HepG2 (cell line): ENCODE data around the gene MEX3A. TPM values are rescaled to one million over a fixed set of nuclear protein-coding genes. Genes with fewer than 3 reads are reported as not detected.

Experiments used
- AGO1 ChIP-seq: fragments of 200-400 bp; formaldehyde crosslinking; IDR thresholded peaks from 2 replicates; pipeline ENCODE4 v1.6.1; 2017; ENCODE audit warnings: mild to moderate bottlenecking, low read depth, low read length, moderate library complexity; ENCODE audit not compliant: poor library complexity, severe bottlenecking
- ATAD3A ChIP-seq: sonication (generic); formaldehyde crosslinking; IDR thresholded peaks from 2 replicates; pipeline ENCODE4 v1.4.0; 2020; ENCODE audit warnings: missing genetic modification reagents
- CHCHD3 ChIP-seq: sonication (generic); formaldehyde crosslinking; IDR thresholded peaks from 2 replicates; pipeline ENCODE4 v1.8.0; 2022; ENCODE audit warnings: mild to moderate bottlenecking, missing genetic modification reagents, moderate library complexity
- CSRNP2 ChIP-seq: sonication (generic); formaldehyde crosslinking; conservative IDR thresholded peaks from 2 replicates; pipeline ENCODE4 v1.8.0; 2022; ENCODE audit warnings: low read depth, missing genetic modification reagents
- DRAP1 ChIP-seq: IDR thresholded peaks from 2 replicates; pipeline ENCODE4 v1.6.1; 2016; ENCODE audit warnings: missing genetic modification reagents, missing compliant biosample characterization
- GRHL1 ChIP-seq: sonication (generic); formaldehyde crosslinking; conservative IDR thresholded peaks from 2 replicates; pipeline ENCODE4 v1.8.0; 2022; ENCODE audit warnings: missing genetic modification reagents
- KDM1A ChIP-seq: IDR thresholded peaks from 2 replicates; pipeline ENCODE4 v1.6.1; 2016; ENCODE audit warnings: missing compliant biosample characterization
- MZF1 ChIP-seq: sonication (generic); formaldehyde crosslinking; IDR thresholded peaks from 2 replicates; pipeline ENCODE4 v1.8.1; 2023; ENCODE audit warnings: mild to moderate bottlenecking, missing genetic modification reagents, borderline replicate concordance
- REPIN1 ChIP-seq: sonication (generic); formaldehyde crosslinking; IDR thresholded peaks from 2 replicates; pipeline ENCODE4 v1.8.0; 2022; ENCODE audit warnings: missing genetic modification reagents, low read depth, mild to moderate bottlenecking, borderline replicate concordance
- SMAD9 ChIP-seq: sonication (generic); formaldehyde crosslinking; IDR thresholded peaks from 2 replicates; pipeline ENCODE4 v1.5.1; 2020; ENCODE audit warnings: mild to moderate bottlenecking, missing genetic modification reagents
- TEAD2 ChIP-seq: sonication (generic); formaldehyde crosslinking; IDR thresholded peaks from 2 replicates; pipeline ENCODE4 v1.9.0; 2021; ENCODE audit warnings: missing genetic modification reagents
- TFAP4 ChIP-seq: sonication (generic); IDR thresholded peaks from 2 replicates; pipeline ENCODE4 v1.6.1; 2016; ENCODE audit warnings: low read depth, borderline replicate concordance
- ZFP90 ChIP-seq: sonication (generic); formaldehyde crosslinking; IDR thresholded peaks from 2 replicates; pipeline ENCODE4 v1.8.0; 2022; ENCODE audit warnings: missing genetic modification reagents, mild to moderate bottlenecking, inconsistent platforms, borderline replicate concordance
- ZKSCAN1 ChIP-seq: fragments of 150-350 bp; IDR thresholded peaks from 2 replicates; pipeline ENCODE4 v1.6.1; 2014; ENCODE audit warnings: low read length
- ZMYM4 ChIP-seq: sonication (generic); formaldehyde crosslinking; IDR thresholded peaks from 2 replicates; pipeline ENCODE4 v1.8.1; 2023; ENCODE audit warnings: mild to moderate bottlenecking, missing genetic modification reagents
- ZNF274 ChIP-seq: sonication (generic); formaldehyde crosslinking; IDR thresholded peaks from 2 replicates; pipeline ENCODE4 v1.5.1; 2020; ENCODE audit warnings: mild to moderate bottlenecking, missing genetic modification reagents
- ZNF550 ChIP-seq: sonication (generic); formaldehyde crosslinking; IDR thresholded peaks from 2 replicates; pipeline ENCODE4 v1.4.0; 2020; ENCODE audit warnings: mild to moderate bottlenecking, missing genetic modification reagents, borderline replicate concordance
- ZNF609 ChIP-seq: sonication (generic); formaldehyde crosslinking; IDR thresholded peaks from 2 replicates; pipeline ENCODE4 v1.4.0; 2020; ENCODE audit warnings: mild to moderate bottlenecking, missing genetic modification reagents, borderline replicate concordance
- ZNF674 ChIP-seq: sonication (generic); formaldehyde crosslinking; IDR thresholded peaks from 2 replicates; pipeline ENCODE4 v1.5.0; 2020; ENCODE audit warnings: low read depth, mild to moderate bottlenecking, missing genetic modification reagents
- polyA plus RNA-seq, 8 experiments: library from polyadenylated mRNA; depleted of rRNA in 3 of 8; stranded (reverse) in 7 of 8; unstranded in 1 of 8; fragments of >200 nt; fragmentation: Illumina TruSeq in 4 of 8; extraction: Trizol in 4 of 8; gene quantifications; 2 replicates each; pipeline versions ENCODE4 v1.2.1 to v1.2.3, GENCODE V29; 2011 to 2016; ENCODE audit warnings: low read depth in 4 of 8, missing spikeins in 1 of 8, mixed read lengths in 1 of 8; ENCODE audit not compliant: insufficient read depth in 1 of 8
- total RNA-seq, 5 experiments: library from RNA; depleted of rRNA; stranded (reverse); fragments of >200 nt; fragmentation: Illumina TruSeq; extraction: Trizol; gene quantifications; 2 replicates each; pipeline ENCODE4 v1.2.3, GENCODE V29; 2016; ENCODE audit warnings: low read depth in 1 of 5

MEX3A gene
- total and polyA plus RNA-seq, 2 of the 13 experiments (the other 11 are each of a cell fraction or from before 2014, with no cell fraction given) = 7.6 to 9.1 TPM

- TF ChIP-seq GRHL1 (CRISPR knock-in tag) = no peak
- no peak for TF ChIP-seq KDM1A
- TF ChIP-seq DRAP1 (CRISPR knock-in tag) = no peak
- no peak for TF ChIP-seq ZNF609 (CRISPR knock-in tag)
- no peak for TF ChIP-seq CSRNP2 (CRISPR knock-in tag)
- no peak for TF ChIP-seq REPIN1 (CRISPR knock-in tag)
- TF ChIP-seq ATAD3A (CRISPR knock-in tag) = no peak
- no peak for TF ChIP-seq TFAP4
- TF ChIP-seq ZMYM4 = 0 out of 2 replicates have a peak, but pooled peaks have one; percentile 12
- TF ChIP-seq AGO1 = no peak
- no peak for TF ChIP-seq TEAD2 (CRISPR knock-in tag)
- TF ChIP-seq ZNF550 (CRISPR knock-in tag) = no peak
- no peak for TF ChIP-seq MZF1 (CRISPR knock-in tag)
- peak; percentile 13; the same call in 1 of the 2 replicates for TF ChIP-seq ZFP90 (CRISPR knock-in tag)
- TF ChIP-seq ZNF674 (CRISPR knock-in tag) = no peak
- TF ChIP-seq ZKSCAN1 = no peak
- no peak for TF ChIP-seq SMAD9 (CRISPR knock-in tag)
- TF ChIP-seq CHCHD3 = no peak
- no peak; the same call in 1 of the 2 replicates for TF ChIP-seq ZNF274
Observed at GRCh38 chr1:156052862-156053767, 29.1 kb downstream of the MEX3A start (continued).
